Hepatocyte (in vitro differentiated cells): ENCODE results near the gene ZNF423. TPM values are rescaled to one million over a fixed set of nuclear protein-coding genes. Genes with fewer than 3 reads are reported as not detected.

ENCODE experiments used
- DNase-seq: peaks from one replicate; pipeline ENCODE4 v3.0.0-alpha.2; 2016; ENCODE audit warnings: low spot score
- H2AFZ ChIP-seq: fragments of 200-600 bp; sonication (generic); 2 replicates; pipeline ENCODE4 v1.6.0; 2016; ENCODE audit warnings: antibody characterized with exemption, mild to moderate bottlenecking
- H3K27ac ChIP-seq: fragments of 200-600 bp; sonication (generic); 2 replicates; pipeline ENCODE4 v1.5.1; 2016; ENCODE audit warnings: mild to moderate bottlenecking
- H3K27me3 ChIP-seq: fragments of 200-600 bp; sonication (generic); 2 replicates; pipeline ENCODE4 v1.6.1; 2016
- H3K36me3 ChIP-seq: fragments of 200-600 bp; sonication (generic); replicated peaks from 2 replicates; pipeline ENCODE4 v1.5.1; 2016; ENCODE audit warnings: low read depth; ENCODE audit not compliant: insufficient read depth
- H3K4me1 ChIP-seq: fragments of 200-600 bp; sonication (generic); 2 replicates; pipeline ENCODE4 v1.5.1; 2016; ENCODE audit warnings: mild to moderate bottlenecking, moderate library complexity; ENCODE audit not compliant: insufficient read depth
- H3K4me2 ChIP-seq: fragments of 200-600 bp; sonication (generic); 2 replicates; pipeline ENCODE4 v1.6.0; 2016
- H3K4me3 ChIP-seq: fragments of 200-600 bp; sonication (generic); 2 replicates; pipeline ENCODE4 v1.5.1; 2016; ENCODE audit warnings: mild to moderate bottlenecking
- H3K79me2 ChIP-seq: fragments of 200-600 bp; sonication (generic); 2 replicates; pipeline ENCODE4 v1.6.0; 2017; ENCODE audit warnings: mild to moderate bottlenecking
- H3K9me2 ChIP-seq: fragments of 200-600 bp; sonication (generic); replicated peaks from 2 replicates; pipeline ENCODE4 v1.6.0; 2017; ENCODE audit warnings: mild to moderate bottlenecking; ENCODE audit not compliant: insufficient read depth
- H3K9me3 ChIP-seq: fragments of 200-600 bp; sonication (generic); 2 replicates; pipeline ENCODE4 v1.5.1; 2016; ENCODE audit warnings: low read depth, mild to moderate bottlenecking
- H4K20me1 ChIP-seq: fragments of 200-600 bp; sonication (generic); 2 replicates; pipeline ENCODE4 v1.6.0; 2016; ENCODE audit warnings: mild to moderate bottlenecking; ENCODE audit not compliant: insufficient read depth, poor library complexity, severe bottlenecking
- CTCF ChIP-seq: fragments of 200-600 bp; sonication (generic); IDR thresholded peaks from 2 replicates; pipeline ENCODE4 v1.5.1; 2016; ENCODE audit warnings: antibody characterized with exemption, mild to moderate bottlenecking; ENCODE audit not compliant: poor library complexity
- EZH2 ChIP-seq: fragments of 200-600 bp; sonication (generic); IDR thresholded peaks from 2 replicates; pipeline ENCODE4 v1.6.1; 2016; ENCODE audit warnings: antibody characterized with exemption, mild to moderate bottlenecking, borderline replicate concordance
- EZH2phosphoT487 ChIP-seq: fragments of 200-600 bp; sonication (generic); IDR thresholded peaks from one replicate; pipeline ENCODE4 v1.6.1; 2018; ENCODE audit warnings: antibody characterized with exemption, mild to moderate bottlenecking, low read depth, moderate library complexity; ENCODE audit not compliant: unreplicated experiment, severe bottlenecking
- WGBS: methylation state at CpG from one replicate; pipeline ENCODE4 v1.1.6; 2016; ENCODE audit warnings: low lambda C conversion rate; ENCODE audit errors: missing lambda C conversion rate; 5-methylcytosine and 5-hydroxymethylcytosine counted together
- polyA plus RNA-seq: library from polyadenylated mRNA; unstranded; fragments of >200 nt; fragmentation: Nextera tagmentation; extraction: Ambion mirVana; gene quantifications from 2 replicates; pipeline ENCODE4 v1.2.1, GENCODE V29; 2016
- total RNA-seq: library from RNA; depleted of rRNA; stranded (reverse); fragments of >200 nt; gene quantifications from 2 replicates; pipeline ENCODE4 v1.2.3, GENCODE V29; 2014

ZNF423 gene
- total and polyA plus RNA-seq, 2 experiments from 2014 or later = 9.6 to 11.8 TPM

GRCh38 chr16:49504023-49504364 lies 351.9 kb downstream of the ZNF423 start:
- 62% methylated on average over 2 of the region's 2 CpGs for WGBS

DNA sequence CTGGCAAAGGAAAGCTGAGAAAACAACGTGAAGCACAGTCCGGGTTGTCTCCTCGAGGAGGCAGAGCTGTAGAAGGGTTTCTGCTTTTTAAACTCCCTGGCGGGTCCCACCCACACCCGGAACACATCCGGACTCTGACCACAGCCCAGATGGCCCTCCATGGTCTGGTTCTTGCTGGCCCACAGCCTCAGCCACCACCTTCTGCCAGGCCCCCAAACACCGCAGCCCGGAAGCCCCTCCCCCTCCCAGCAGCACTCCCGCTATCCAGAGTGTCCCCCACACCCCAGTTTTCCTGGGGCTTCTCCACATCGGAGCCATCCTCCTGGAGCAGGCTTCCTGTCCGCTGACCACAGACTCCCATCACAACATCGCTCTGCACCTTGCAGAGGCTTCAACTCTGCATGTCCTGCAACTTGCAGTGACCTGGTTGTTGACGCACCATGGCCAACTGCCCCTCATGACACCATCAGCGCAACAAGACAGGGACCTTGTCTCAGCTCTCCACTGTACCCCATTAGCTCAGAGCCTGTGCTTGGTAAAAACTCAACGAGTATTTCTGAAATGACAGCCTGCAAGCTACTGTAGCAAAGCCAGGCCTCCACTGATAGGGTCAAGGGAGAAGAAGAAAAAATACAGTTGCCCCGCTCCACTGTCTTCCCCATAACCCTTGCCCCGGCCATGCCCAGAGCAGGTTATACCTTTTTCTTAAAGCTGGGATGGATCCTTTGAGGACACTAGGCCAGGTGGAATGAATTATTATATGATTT lies 352.5 kb downstream of the ZNF423 start:
- no peaks in the 10 kb centered on the region for H4K20me1 ChIP-seq
- H3K9me2 ChIP-seq = no peaks in the 10 kb centered on the region
- H3K4me1 ChIP-seq = no peaks in the 10 kb centered on the region
- no peak overlapping the region for H3K4me2 ChIP-seq
- H3K36me3 ChIP-seq = no peaks in the 10 kb centered on the region
- H2AFZ ChIP-seq = no peak overlapping the region
- no peaks in the 10 kb centered on the region for H3K9me3 ChIP-seq
- no peak overlapping the region for H3K27ac ChIP-seq
- H3K79me2 ChIP-seq = no peaks in the 10 kb centered on the region
- no peak for TF ChIP-seq EZH2
- TF ChIP-seq CTCF = no peak
- no peak for TF ChIP-seq EZH2phosphoT487
- H3K27me3 ChIP-seq = no peaks in the 10 kb centered on the region
- DNase-seq = no peak
- WGBS = 91% methylated on average over 15 of the region's 17 CpGs
- no peak overlapping the region for H3K4me3 ChIP-seq

More at GRCh38 chr16:49504023-49504364, 351.9 kb downstream of the ZNF423 start:
- no peaks in the 10 kb centered on the region for H3K4me1 ChIP-seq
- no peaks in the 10 kb centered on the region for H3K27me3 ChIP-seq
- H3K79me2 ChIP-seq = no peaks in the 10 kb centered on the region
- DNase-seq = no peak
- no peak overlapping the region for H3K4me2 ChIP-seq
- H4K20me1 ChIP-seq = no peaks in the 10 kb centered on the region
- H3K36me3 ChIP-seq = no peaks in the 10 kb centered on the region
- no peak overlapping the region for H3K4me3 ChIP-seq
- TF ChIP-seq EZH2 = no peak
- TF ChIP-seq EZH2phosphoT487 = no peak
- no peaks in the 10 kb centered on the region for H3K9me2 ChIP-seq
- H2AFZ ChIP-seq = no peak overlapping the region
- H3K27ac ChIP-seq = no peak overlapping the region
- no peaks in the 10 kb centered on the region for H3K9me3 ChIP-seq

DNA sequence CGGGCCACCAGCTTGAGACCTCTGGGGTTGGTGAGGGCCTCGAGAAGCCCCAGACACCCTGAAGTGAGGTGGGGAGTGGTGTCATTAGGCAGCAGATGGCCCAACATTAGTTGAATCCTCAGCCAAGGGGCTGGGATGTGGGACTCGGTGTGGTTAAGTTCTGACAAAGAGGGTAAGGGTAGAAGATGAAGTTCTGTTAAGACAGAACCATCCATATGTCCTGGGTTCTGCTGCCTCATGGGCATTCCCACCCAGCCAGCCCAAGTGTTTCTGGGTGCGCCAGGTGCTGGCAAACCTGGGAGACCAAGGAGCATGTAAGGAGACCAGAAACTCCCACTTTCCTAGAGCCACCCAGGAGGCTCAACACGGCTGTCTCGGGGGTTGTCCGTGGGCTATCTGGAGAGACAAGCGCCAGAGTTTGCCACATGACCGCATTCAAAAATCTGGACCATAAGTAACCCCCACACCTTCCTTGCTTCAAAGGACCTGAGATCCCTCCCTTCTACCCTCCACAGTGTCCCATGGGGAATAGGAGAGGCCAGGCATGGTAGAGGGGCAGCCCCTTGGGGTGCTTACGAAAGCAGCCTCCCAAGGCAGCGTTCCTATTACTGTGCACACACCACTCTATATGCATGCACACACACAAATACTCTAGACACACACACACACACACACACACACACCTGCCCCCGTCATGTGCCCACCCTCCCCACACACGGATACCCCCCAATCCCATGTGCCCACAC lies 353.6 kb downstream of the ZNF423 start:
- Histone ChIP-seq H3K4me1 (no peaks in the 10 kb centered on the region), H3K36me3 (no peaks in the 10 kb centered on the region), H2AFZ (no peak overlapping the region), H3K27me3 (no peaks in the 10 kb centered on the region), H3K9me2 (no peaks in the 10 kb centered on the region), H3K4me2 (no peak overlapping the region), H3K27ac (no peak overlapping the region), H4K20me1 (no peaks in the 10 kb centered on the region), H3K79me2 (no peaks in the 10 kb centered on the region), H3K9me3 (no peaks in the 10 kb centered on the region), H3K4me3 (no peak overlapping the region)
- TF ChIP-seq EZH2 (no peak), EZH2phosphoT487 (no peak), CTCF (no peak)
- no peak for DNase-seq
- WGBS = 91% methylated on average over 11 of the region's 13 CpGs

DNA sequence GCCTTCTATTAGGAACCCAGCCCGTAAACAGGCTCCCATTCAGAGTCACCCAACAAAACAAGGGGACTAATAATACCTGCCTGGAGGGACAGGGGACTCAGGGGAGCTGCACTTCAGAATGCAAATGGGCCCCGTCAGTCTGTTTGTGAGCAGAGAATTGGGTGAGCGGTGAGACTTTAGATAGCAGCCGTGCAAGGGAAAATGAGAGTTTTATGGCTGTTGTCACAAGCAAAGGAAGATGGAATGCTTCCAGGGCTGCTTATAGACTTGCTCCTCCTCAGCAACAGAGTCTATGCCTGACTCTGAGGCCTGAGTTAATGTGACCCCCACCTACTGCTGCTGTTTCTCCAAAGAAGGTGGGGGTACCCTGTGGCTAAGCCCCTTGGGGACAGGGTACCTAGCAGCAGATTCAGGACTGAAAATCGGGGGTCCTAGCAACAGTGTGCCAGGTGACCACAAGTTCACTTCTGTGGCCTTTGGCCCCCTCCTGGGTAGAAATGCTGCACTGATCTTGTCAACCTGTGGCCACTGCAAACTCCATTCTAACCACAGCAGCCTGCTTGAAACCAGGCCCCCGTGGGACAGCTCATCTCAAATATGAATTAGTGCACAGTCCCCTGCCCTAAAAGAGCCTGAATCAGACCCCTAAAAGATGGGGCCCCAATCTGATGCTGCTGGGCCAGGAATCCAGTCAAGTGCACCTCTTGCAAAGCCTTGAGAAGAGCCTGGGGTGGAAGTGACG lies 355.9 kb downstream of the ZNF423 start:
- TF ChIP-seq EZH2 (no peak), CTCF (no peak), EZH2phosphoT487 (no peak)
- no peaks in the 10 kb centered on the region for H3K27me3 ChIP-seq
- H4K20me1 ChIP-seq = no peaks in the 10 kb centered on the region
- H3K27ac ChIP-seq = no peak overlapping the region
- no peak overlapping the region for H3K4me3 ChIP-seq
- H3K9me2 ChIP-seq = no peaks in the 10 kb centered on the region
- no peaks in the 10 kb centered on the region for H3K4me1 ChIP-seq
- no peaks in the 10 kb centered on the region for H3K36me3 ChIP-seq
- no peak overlapping the region for H2AFZ ChIP-seq
- WGBS = 75% methylated on average over 7 of the region's 7 CpGs
- DNase-seq = no peak
- H3K79me2 ChIP-seq = no peaks in the 10 kb centered on the region
- no peak overlapping the region for H3K4me2 ChIP-seq
- H3K9me3 ChIP-seq = no peaks in the 10 kb centered on the region
